Natural killer cell (primary cell): ENCODE data around the gene MUSTN1. TPM values are rescaled to one million over a fixed set of nuclear protein-coding genes. Genes with fewer than 3 reads are reported as not detected.
A peak's percentile ranks its signal among the peaks of the same experiment; 100 is the strongest.

Experiments
- ATAC-seq, 3 donors: fragments of 150-1000 bp in 2 of 3; fragments of 200-7000 bp in 1 of 3; cut with Tn5 transposase; 1 replicate in 1 of 3; 2 replicates in 2 of 3; pipeline ENCODE4 v1.10.0; 2021; ENCODE audit warnings: mild to moderate bottlenecking in 2 of 3, moderate library complexity in 2 of 3
- DNase-seq, 2 donors: peaks; one replicate each; pipeline versions ENCODE4 v3.0.0 to v3.0.0-alpha.2; 2013 to 2021; ENCODE audit warnings: mixed read lengths in 1 of 2
- H3K27ac ChIP-seq: one replicate; pipeline ENCODE4 v1.5.1; 2013; ENCODE audit warnings: mild to moderate bottlenecking, low read length
- H3K27me3 ChIP-seq: one replicate; pipeline ENCODE4 v1.6.1; 2013; ENCODE audit warnings: low read length; ENCODE audit not compliant: control insufficient read depth, insufficient read depth
- H3K36me3 ChIP-seq: one replicate; pipeline ENCODE4 v1.6.1; 2013; ENCODE audit warnings: low read length; ENCODE audit not compliant: control insufficient read depth, insufficient read depth
- H3K4me1 ChIP-seq: one replicate; pipeline ENCODE4 v1.6.1; 2013; ENCODE audit warnings: low read length; ENCODE audit not compliant: control insufficient read depth, insufficient read depth
- H3K4me3 ChIP-seq: one replicate; pipeline ENCODE4 v1.5.1; 2013; ENCODE audit warnings: low read length
- H3K9me3 ChIP-seq: one replicate; pipeline ENCODE4 v1.6.1; 2013; ENCODE audit warnings: low read length; ENCODE audit not compliant: control insufficient read depth, insufficient read depth
- H3K27ac Mint-ChIP-seq, 2 donors: one replicate each; pipeline ENCODE4 v1.8.0; 2022; ENCODE audit warnings: mild to moderate bottlenecking in 2 of 2, mixed read lengths in 2 of 2, moderate library complexity in 1 of 2
- H3K27me3 Mint-ChIP-seq, 2 donors: one replicate each; pipeline ENCODE4 v1.8.0; 2022; ENCODE audit warnings: low read depth in 2 of 2, mixed read lengths in 2 of 2
- H3K36me3 Mint-ChIP-seq: one replicate; pipeline ENCODE4 v1.8.0; 2022; ENCODE audit warnings: mixed read lengths
- H3K4me1 Mint-ChIP-seq, 2 donors: one replicate each; pipeline ENCODE4 v1.8.0; 2022; ENCODE audit warnings: mixed read lengths in 2 of 2
- H3K4me3 Mint-ChIP-seq: one replicate; pipeline ENCODE4 v1.8.0; 2022; ENCODE audit warnings: mild to moderate bottlenecking, moderate library complexity, mixed read lengths
- H3K9me3 Mint-ChIP-seq, 2 donors: one replicate each; pipeline ENCODE4 v1.8.0; 2022; ENCODE audit warnings: mixed read lengths in 2 of 2
- CTCF ChIP-seq: fragments of 200-600 bp; IDR thresholded peaks from one replicate; pipeline ENCODE4 v1.8.0; 2022; ENCODE audit warnings: antibody characterized with exemption
- WGBS: methylation state at CpG from one replicate; pipeline ENCODE4 v1.1.7; 2013; ENCODE audit warnings: missing lambda C conversion rate; ENCODE audit not compliant: insufficient coverage; 5-methylcytosine and 5-hydroxymethylcytosine counted together
- intact Hi-C: fragments of 100-400 bp; cut with micrococcal nuclease; formaldehyde crosslinking; loops from one replicate; pipeline ENCODE4 v1.14.2; 2022
- total RNA-seq, 4 donors: library from RNA; stranded (reverse); fragments of 120-200 nt in 1 of 4; gene quantifications; one replicate each; pipeline versions ENCODE4 v1.2.3 to v1.2.4, GENCODE V29; 2013 to 2022

MUSTN1 gene
- total RNA-seq, 3 donors from 2014 or later (not counting 1 experiment from before 2014, with no cell fraction given) = 5.3 to 7.7 (median 6.8) TPM

GRCh38 chr3:52838561-52839267 lies 3.9 kb upstream of the MUSTN1 start:
- ATAC-seq (peak; percentile 64 to 88 (median 68)), DNase-seq (peak; percentile 34 to 52)
- Mint-ChIP-seq H3K27ac (peak overlapping the region in 1 of 2 donors; percentile 38), H3K4me1 (peaks cover 51 to 73% of the 10 kb centered on the region in 2 donors), H3K4me3 (peak overlapping the region; percentile 61), H3K27me3 (no peaks in the 10 kb centered on the region), H3K36me3 (no peaks in the 10 kb centered on the region), H3K9me3 (no peaks in the 10 kb centered on the region)
- 42% methylated on average over 8 of the region's 8 CpGs for WGBS
- TF ChIP-seq CTCF = no peak
- Histone ChIP-seq H3K9me3 (no peaks in the 10 kb centered on the region), H3K27me3 (no peaks in the 10 kb centered on the region), H3K36me3 (peaks cover 20% of the 10 kb centered on the region), H3K4me3 (no peak overlapping the region), H3K27ac (peak overlapping the region; percentile 73), H3K4me1 (peaks cover 66% of the 10 kb centered on the region)
- intact Hi-C loops = no loop called here

DNA sequence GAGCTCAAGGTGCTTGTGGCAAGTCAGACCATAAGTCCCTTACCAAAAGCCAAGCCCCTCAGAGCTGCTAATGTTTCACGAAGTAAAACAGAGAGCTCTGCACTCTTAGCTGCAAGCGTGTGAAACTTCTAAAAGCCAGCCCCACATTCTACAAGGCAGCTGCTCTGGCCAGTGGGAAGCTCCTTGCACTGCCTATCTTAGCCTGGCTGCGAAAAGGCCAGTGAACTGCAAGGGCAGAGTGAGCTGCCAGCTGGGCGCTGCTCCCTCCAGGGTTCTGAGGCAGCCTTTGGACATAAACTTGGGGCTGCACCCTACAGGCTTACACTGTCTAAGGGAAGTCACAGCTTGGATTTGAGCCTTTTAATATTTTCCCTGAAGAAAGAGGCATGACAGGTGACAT lies 2.2 kb upstream of the MUSTN1 start:
- no peak for ATAC-seq
- Histone ChIP-seq H3K27me3 (no peaks in the 10 kb centered on the region), H3K4me3 (no peak overlapping the region), H3K36me3 (peaks cover 8% of the 10 kb centered on the region), H3K9me3 (no peaks in the 10 kb centered on the region), H3K27ac (no peak overlapping the region), H3K4me1 (peaks cover 63% of the 10 kb centered on the region)
- no peak for TF ChIP-seq CTCF
- Mint-ChIP-seq H3K9me3 (no peaks in the 10 kb centered on the region), H3K27ac (peak overlapping the region; percentile 72 to 74), H3K36me3 (no peaks in the 10 kb centered on the region), H3K4me3 (no peak overlapping the region), H3K27me3 (no peaks in the 10 kb centered on the region), H3K4me1 (peaks cover 49 to 71% of the 10 kb centered on the region in 2 donors)
- 77% methylated on average over 4 of the region's 4 CpGs for WGBS
- intact Hi-C loops = no loop called here
- DNase-seq = no peak

GRCh38 chr3:52836471-52836845 lies 1.6 kb upstream of the MUSTN1 start:
- Mint-ChIP-seq H3K4me1 (peaks cover 43 to 66% of the 10 kb centered on the region in 2 donors), H3K36me3 (no peaks in the 10 kb centered on the region), H3K9me3 (no peaks in the 10 kb centered on the region), H3K27ac (peak overlapping the region; percentile 72 to 74), H3K27me3 (no peaks in the 10 kb centered on the region), H3K4me3 (peak overlapping the region; percentile 68)
- H3K4me3 ChIP-seq = no peak overlapping the region
- H3K27me3 ChIP-seq = no peaks in the 10 kb centered on the region
- H3K9me3 ChIP-seq = no peaks in the 10 kb centered on the region
- peak overlapping the region; percentile 1 for H3K27ac ChIP-seq
- ATAC-seq (no peak), DNase-seq (no peak)
- H3K4me1 ChIP-seq = peaks cover 58% of the 10 kb centered on the region
- H3K36me3 ChIP-seq = peaks cover 6% of the 10 kb centered on the region
- intact Hi-C loops = no loop called here
- no peak for TF ChIP-seq CTCF
- 81% methylated on average over 5 of the region's 5 CpGs for WGBS
